Left renal cortex interstitium (tissue), 4 donors: ENCODE measurements around the gene FAT1. TPM values are rescaled to one million over a fixed set of nuclear protein-coding genes. Genes with fewer than 3 reads are reported as not detected.

ENCODE experiments used
- polyA plus RNA-seq, 4 donors: library from polyadenylated mRNA; unstranded; fragments of 120-200 nt; gene quantifications; one replicate each; pipeline ENCODE4 v1.2.1, GENCODE V29; 2013; ENCODE audit not compliant: insufficient read length in 4 of 4

The FAT1 gene
- polyA plus RNA-seq, 4 donors: 210 to 263 (median 239) TPM

Other genes starting within 250 kb of the FAT1 start
- gene MTNR1A, start 168.3 kb downstream of the FAT1 start, polyA plus RNA-seq: 1 to 10 TPM; 1.5 to 2.3 (median 1.9) TPM